B cell (primary cell): Measurements from ENCODE around the gene RHBDF1. TPM values are rescaled to one million over a fixed set of nuclear protein-coding genes. Genes with fewer than 3 reads are reported as not detected.

Experiments used
- ATAC-seq: fragments of 200-7000 bp; cut with Tn5 transposase; one replicate; pipeline ENCODE4 v1.10.0; 2021; ENCODE audit warnings: low read depth, mild to moderate bottlenecking, moderate number of reproducible peaks, moderate library complexity
- CTCF ChIA-PET: fragments of 350-600 bp; sonication (Branson Sonifier 250); formaldehyde crosslinking; loops from one replicate; lab custom pipeline; 2021; ENCODE audit warnings: antibody characterized with exemption, inconsistent platforms; lab: Charles Lee
- POLR2A ChIA-PET: fragments of 350-600 bp; sonication (Branson Sonifier 250); formaldehyde crosslinking; loops from one replicate; lab custom pipeline; 2021; ENCODE audit warnings: antibody characterized with exemption; lab: Charles Lee
- DNase-seq: peaks from one replicate; pipeline ENCODE4 v3.0.0; 2013
- H2AFZ ChIP-seq: 2 replicates; pipeline ENCODE4 v1.6.1; 2012; ENCODE audit warnings: mild to moderate bottlenecking, low read depth, low read length; ENCODE audit not compliant: insufficient read depth, poor library complexity, severe bottlenecking
- H3K27ac ChIP-seq, 2 donors: 1 replicate in 1 of 2; 2 replicates in 1 of 2; pipeline ENCODE4 v1.5.1; 2012 to 2013; ENCODE audit warnings: low read length in 2 of 2, mild to moderate bottlenecking in 2 of 2, moderate library complexity in 1 of 2
- H3K27me3 ChIP-seq, 4 experiments: fragments of 200-600 bp in 1 of 4; sonication (generic) in 1 of 4; replicated peaks in 1 of 4; 1 replicate in 2 of 4; 2 replicates in 2 of 4; pipeline versions ENCODE4 v1.6.1 to v1.7.0; 2013 to 2016; ENCODE audit warnings: low read length in 3 of 4, mild to moderate bottlenecking in 2 of 4, mixed read lengths in 1 of 4, moderate library complexity in 1 of 4; ENCODE audit not compliant: insufficient read depth in 4 of 4, control insufficient read depth in 3 of 4; ENCODE audit errors: control extremely low read depth in 1 of 4
- H3K36me3 ChIP-seq, 2 experiments: replicated peaks in 1 of 2; 1 replicate in 1 of 2; 2 replicates in 1 of 2; pipeline versions ENCODE4 v1.6.1 to v1.7.1; 2013; ENCODE audit warnings: low read length in 1 of 2; ENCODE audit not compliant: insufficient read depth in 2 of 2, control insufficient read depth in 1 of 2; ENCODE audit errors: control extremely low read depth in 1 of 2, extremely low read depth in 1 of 2
- H3K4me1 ChIP-seq, 2 donors: fragments of 200-600 bp in 1 of 2; sonication (generic) in 1 of 2; 1 replicate in 1 of 2; 2 replicates in 1 of 2; pipeline versions ENCODE4 v1.5.1 to v1.6.1; 2013 to 2017; ENCODE audit warnings: low read length in 2 of 2; ENCODE audit not compliant: control insufficient read depth in 2 of 2, insufficient read depth in 2 of 2
- H3K4me2 ChIP-seq: replicated peaks from 2 replicates; pipeline ENCODE3; 2012; ENCODE audit warnings: mild to moderate bottlenecking, low read depth, low read length; ENCODE audit not compliant: poor library complexity, severe bottlenecking
- H3K4me3 ChIP-seq, 5 experiments: fragments of 200-600 bp in 1 of 5; sonication (generic) in 1 of 5; 1 replicate in 3 of 5; 2 replicates in 2 of 5; pipeline versions ENCODE4 v1.5.1 to v1.7.0; 2011 to 2016; ENCODE audit warnings: low read length in 4 of 5, mild to moderate bottlenecking in 4 of 5, low read depth in 2 of 5, control low read depth in 1 of 5, moderate library complexity in 1 of 5; ENCODE audit not compliant: insufficient read depth in 1 of 5; ENCODE audit errors: control extremely low read depth in 1 of 5, extremely low read depth in 1 of 5
- H3K79me2 ChIP-seq: fragments of 200-600 bp; sonication (generic); one replicate; pipeline ENCODE4 v1.6.0; 2016; ENCODE audit warnings: low read length; ENCODE audit not compliant: control insufficient read depth, insufficient read depth
- H3K9ac ChIP-seq: fragments of 200-600 bp; sonication (generic); 2 replicates; pipeline ENCODE4 v1.6.1; 2017; ENCODE audit warnings: mild to moderate bottlenecking, low read length, moderate library complexity
- H3K9me3 ChIP-seq, 3 donors: one replicate each; pipeline versions ENCODE4 v1.6.1 to v1.7.1; 2013; ENCODE audit warnings: low read length in 2 of 3; ENCODE audit not compliant: control insufficient read depth in 2 of 3, insufficient read depth in 1 of 3; ENCODE audit errors: control extremely low read depth in 1 of 3
- H4K20me1 ChIP-seq: 2 replicates; pipeline ENCODE4 v1.6.0; 2012; ENCODE audit warnings: mild to moderate bottlenecking, low read length; ENCODE audit not compliant: insufficient read depth, control insufficient read depth, poor library complexity, severe bottlenecking
- H3K27ac Mint-ChIP-seq: one replicate; pipeline ENCODE4 v1.8.0; 2021; ENCODE audit warnings: mixed read lengths
- H3K27me3 Mint-ChIP-seq: one replicate; pipeline ENCODE4 v1.8.0; 2021; ENCODE audit warnings: mixed read lengths
- H3K4me1 Mint-ChIP-seq: one replicate; pipeline ENCODE4 v1.8.0; 2021; ENCODE audit warnings: mixed read lengths
- H3K4me3 Mint-ChIP-seq: one replicate; pipeline ENCODE4 v1.8.0; 2021; ENCODE audit warnings: mixed read lengths
- H3K9me3 Mint-ChIP-seq: one replicate; pipeline ENCODE4 v1.8.0; 2022; ENCODE audit warnings: mixed read lengths; ENCODE audit not compliant: insufficient read depth
- CTCF ChIP-seq: fragments of 200-600 bp; IDR thresholded peaks from one replicate; pipeline ENCODE4 v1.8.0; 2022; ENCODE audit warnings: antibody characterized with exemption, mild to moderate bottlenecking
- EZH2 ChIP-seq: IDR thresholded peaks from 2 replicates; pipeline ENCODE4 v1.6.1; 2012; ENCODE audit warnings: borderline replicate concordance, low read depth, mild to moderate bottlenecking, moderate library complexity, low read length; ENCODE audit not compliant: insufficient read depth, poor library complexity, severe bottlenecking
- WGBS: methylation state at CpG from one replicate; pipeline ENCODE4 v1.1.5; 2013; ENCODE audit warnings: missing lambda C conversion rate; ENCODE audit not compliant: insufficient coverage; 5-methylcytosine and 5-hydroxymethylcytosine counted together
- intact Hi-C: fragments of 100-400 bp; cut with micrococcal nuclease; formaldehyde crosslinking; loops from one replicate; pipeline ENCODE4 v1.10.0; 2022
- polyA plus RNA-seq: library from polyadenylated mRNA; depleted of rRNA; stranded (reverse); fragments of >200 nt; gene quantifications from 2 replicates; pipeline ENCODE4 v1.2.3, GENCODE V29; 2012
- total RNA-seq, 2 donors: library from RNA; stranded (reverse); fragments of 120-200 nt in 1 of 2; gene quantifications; 1 replicate in 1 of 2; 2 replicates in 1 of 2; pipeline versions ENCODE4 v1.2.3 to v1.2.4, GENCODE V29; 2013 to 2022

Gene RHBDF1
- total and polyA plus RNA-seq, 2 donors (not counting 1 experiment from before 2014, with no cell fraction given) = 0.42 to 0.76 TPM

- POLR2A ChIA-PET = no interaction called here
- H2AFZ ChIP-seq = no peak overlapping the region
- Mint-ChIP-seq H3K27ac (no peak overlapping the region), H3K9me3 (no peaks in the 10 kb centered on the region), H3K4me1 (peaks cover 4% of the 10 kb centered on the region), H3K27me3 (no peaks in the 10 kb centered on the region), H3K4me3 (no peak overlapping the region)
- no peak overlapping the region for H3K4me3 ChIP-seq
- DNase-seq (no peak), ATAC-seq (no peak)
- CTCF ChIA-PET = interaction anchor here (2.7 to 4.5 kb wide), 3 partner anchors 13 to 243 kb away, joined by 7 to 43 read pairs (median 23); no protein-coding TSS in a partner anchor
- H3K27ac ChIP-seq = no peak overlapping the region
- H4K20me1 ChIP-seq = peaks cover 4% of the 10 kb centered on the region
- no peaks in the 10 kb centered on the region for H3K9me3 ChIP-seq
- peaks cover 0 to 10% of the 10 kb centered on the region in 2 experiments for H3K36me3 ChIP-seq
- intact Hi-C loops = no loop called here
- H3K79me2 ChIP-seq = peaks cover 10% of the 10 kb centered on the region
- 95% methylated on average over 4 of the region's 5 CpGs for WGBS
- H3K27me3 ChIP-seq = no peaks in the 10 kb centered on the region
- no peak overlapping the region for H3K9ac ChIP-seq
- peaks cover 0 to 6% of the 10 kb centered on the region in 2 donors for H3K4me1 ChIP-seq
- no peak overlapping the region for H3K4me2 ChIP-seq
- TF ChIP-seq CTCF = no peak
- no peak for TF ChIP-seq EZH2
Measured at GRCh38 chr16:119295-119694, 46.9 kb upstream of the RHBDF1 start.

- ChIA-PET CTCF (interaction anchor here (2.3 to 4.5 kb wide), 6 partner anchors 8 to 243 kb away, joined by 7 to 43 read pairs (median 18); partner anchors contain the start of gene HBQ1), POLR2A (no interaction called here)
- no peak overlapping the region for H3K4me3 Mint-ChIP-seq
- H3K4me1 Mint-ChIP-seq = peaks cover 4% of the 10 kb centered on the region
- Histone ChIP-seq H2AFZ (no peak overlapping the region), H3K4me1 (peaks cover 0 to 6% of the 10 kb centered on the region in 2 donors), H3K27ac (no peak overlapping the region), H4K20me1 (peaks cover 4% of the 10 kb centered on the region), H3K4me3 (no peak overlapping the region), H3K9ac (no peak overlapping the region), H3K4me2 (no peak overlapping the region), H3K27me3 (no peaks in the 10 kb centered on the region), H3K36me3 (peaks cover 0 to 10% of the 10 kb centered on the region in 2 experiments), H3K9me3 (no peaks in the 10 kb centered on the region), H3K79me2 (peaks cover 10% of the 10 kb centered on the region)
- WGBS = 67% methylated on average over 1 of the region's 2 CpGs
- DNase-seq (no peak), ATAC-seq (no peak)
- H3K9me3 Mint-ChIP-seq = no peaks in the 10 kb centered on the region
- TF ChIP-seq EZH2 (no peak), CTCF (no peak)
- intact Hi-C loops = no loop called here
- no peaks in the 10 kb centered on the region for H3K27me3 Mint-ChIP-seq
- no peak overlapping the region for H3K27ac Mint-ChIP-seq
Measured at GRCh38 chr16:118857-119256, 46.4 kb upstream of the RHBDF1 start.
